SW480 (cell line): Measurements from ENCODE around the gene SFXN5.

Source experiments
- DNase-seq: peaks from one replicate; pipeline ENCODE4 v3.0.0-alpha.2; 2016; ENCODE audit warnings: low spot score

Gene SFXN5

DNA sequence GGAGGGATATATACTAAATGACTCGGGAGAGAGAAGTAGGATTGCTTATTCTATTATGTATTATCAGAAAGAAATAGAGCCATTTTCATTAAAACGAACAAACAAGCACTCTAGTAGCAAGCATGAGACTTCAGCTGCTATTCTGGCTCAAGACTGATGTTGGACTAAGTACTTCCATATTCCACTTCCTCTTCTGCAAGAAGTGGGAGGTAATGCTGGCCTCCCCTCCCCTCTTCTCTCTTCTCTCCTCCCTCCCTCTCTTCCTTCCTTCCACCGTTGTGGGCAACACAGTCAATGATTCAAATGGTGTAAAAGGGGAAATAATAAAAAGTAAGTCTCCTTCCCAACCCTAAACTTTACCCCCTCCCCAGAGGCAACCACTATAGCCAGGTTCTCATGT is 91.6 kb downstream of the SFXN5 start:
- no peak for DNase-seq

DNA sequence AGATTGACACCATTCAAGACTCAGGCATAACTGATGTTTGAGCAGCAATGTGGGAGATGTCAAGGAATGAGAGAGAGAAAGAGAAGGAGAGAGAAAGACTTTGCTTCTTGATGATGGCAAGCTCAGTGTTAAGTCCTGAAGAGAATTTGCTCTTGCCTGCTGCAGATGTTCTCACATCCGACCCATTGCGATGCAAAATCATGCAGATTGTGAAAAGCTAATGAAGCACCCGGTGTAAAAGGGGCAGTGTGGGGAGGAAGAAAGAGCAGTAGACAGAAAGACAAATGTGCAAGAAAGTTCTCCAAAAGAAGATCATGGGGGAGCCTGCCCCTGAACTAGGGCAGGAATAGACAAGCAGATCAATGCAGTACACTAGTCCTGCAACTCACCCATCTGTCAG is 96.5 kb downstream of the SFXN5 start:
- no peak for DNase-seq

GRCh38 chr2:72974436-72974754 is 97.1 kb downstream of the SFXN5 start:
- DNase-seq = no peak

DNA sequence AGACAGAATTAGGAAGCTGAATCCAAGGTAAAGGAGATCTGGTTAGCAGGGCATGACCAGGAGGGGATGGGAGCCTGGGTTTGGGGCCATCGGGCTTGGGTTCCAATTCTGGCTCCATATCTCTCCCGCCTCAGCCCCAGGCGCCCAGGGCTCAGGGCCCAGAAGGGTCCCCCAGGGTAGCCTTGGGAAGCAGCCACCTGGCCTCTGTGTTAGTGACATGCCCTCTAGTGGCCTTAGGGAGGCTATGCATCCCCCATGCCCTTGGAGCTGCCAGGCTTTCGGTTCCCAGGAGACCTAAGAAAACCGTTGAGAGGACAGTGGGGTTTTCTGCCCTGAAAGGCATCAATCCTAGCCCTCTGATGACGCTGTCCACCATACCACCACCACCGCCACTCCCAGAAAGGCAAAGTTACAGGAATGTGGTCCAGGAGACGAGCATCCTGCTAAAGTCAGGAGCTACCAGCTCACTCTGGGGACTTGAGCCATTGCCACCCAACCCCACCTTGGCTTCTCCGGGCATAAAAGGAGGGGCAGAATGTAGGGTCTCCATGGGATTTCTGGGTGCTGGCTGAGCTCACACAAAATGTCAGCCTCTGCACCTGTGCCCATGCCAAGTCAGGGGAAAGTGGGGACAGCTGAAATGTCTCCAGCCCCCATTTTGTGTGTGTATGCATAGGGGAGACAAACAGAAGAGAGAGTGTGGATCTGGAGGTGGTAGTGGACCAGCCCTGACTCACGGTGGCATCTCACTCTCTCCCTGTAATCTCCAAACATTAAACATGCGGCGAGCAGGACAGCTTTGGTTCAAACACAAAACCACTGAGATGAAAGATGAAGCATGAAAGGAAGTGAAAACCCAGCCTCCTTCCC is 97.7 kb downstream of the SFXN5 start:
- peak; percentile 64 for DNase-seq

GRCh38 chr2:72973137-72973535 is 98.4 kb downstream of the SFXN5 start:
- no peak for DNase-seq

DNA sequence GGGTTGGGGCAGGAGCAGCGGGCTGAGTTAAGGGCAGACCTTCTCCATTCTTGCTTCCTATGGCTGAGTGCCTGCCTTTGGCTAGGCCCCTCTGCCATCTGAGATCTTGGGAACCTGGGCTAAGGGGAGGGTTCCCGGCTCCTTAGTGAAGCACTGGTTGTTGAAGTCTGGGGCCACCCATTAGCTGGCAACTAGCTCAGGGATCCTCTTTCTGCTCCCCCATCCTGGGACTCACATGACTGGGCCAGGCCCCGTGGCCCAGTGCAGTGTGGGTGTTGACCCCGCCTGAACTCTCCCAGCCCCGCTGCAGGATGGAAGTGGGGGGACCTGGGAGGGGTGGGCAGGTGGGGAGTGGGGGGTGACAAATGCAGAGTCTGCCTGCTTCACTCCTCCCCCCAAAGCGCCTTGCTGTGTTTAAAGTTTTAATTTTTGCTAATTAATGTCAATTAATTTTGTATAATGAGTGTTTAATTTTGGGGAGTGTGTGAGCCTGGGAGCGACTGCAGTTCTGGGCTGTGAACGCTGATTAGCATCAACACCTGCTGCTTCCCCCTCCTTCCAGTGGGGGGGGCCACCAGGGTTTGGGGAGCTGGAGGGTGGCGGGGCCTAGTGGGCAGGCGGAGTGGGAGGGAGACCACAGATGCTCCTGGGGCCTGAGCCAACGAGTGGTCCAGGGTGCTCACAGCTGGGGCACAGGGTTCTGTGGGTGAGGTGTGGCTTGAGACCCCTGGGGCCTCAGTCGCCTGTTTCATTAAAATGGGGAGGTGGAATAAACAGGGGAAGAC is 99.0 kb downstream of the SFXN5 start:
- DNase-seq = no peak

- DNase-seq = no peak
These were observed 100.5 kb downstream of the SFXN5 start for GRCh38 chr2:72971036-72971435.

DNA sequence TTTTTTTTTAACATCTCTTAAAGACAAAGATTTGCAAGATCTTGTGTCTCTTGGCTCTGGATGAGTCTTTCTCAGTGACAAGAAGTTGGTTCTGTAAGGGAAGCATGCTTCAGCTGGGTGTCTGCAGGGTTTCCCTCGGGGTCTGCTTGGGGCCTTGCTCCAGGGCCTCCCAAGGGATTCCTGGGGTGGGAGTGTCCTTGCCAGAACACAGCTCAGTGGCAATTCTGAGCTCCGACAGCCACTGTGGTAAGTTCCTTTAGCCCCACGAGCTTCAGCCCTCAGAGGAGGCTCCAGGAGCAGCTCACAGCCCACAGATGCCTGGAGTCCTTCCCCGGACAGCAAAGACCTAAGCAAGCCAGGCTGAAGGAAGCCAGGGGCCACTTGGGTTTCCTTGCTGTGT is 101.8 kb downstream of the SFXN5 start:
- DNase-seq = no peak

- DNase-seq = no peak
These were observed 103.2 kb downstream of the SFXN5 start for GRCh38 chr2:72968286-72968685.

- DNase-seq = no peak
These were observed 105.6 kb downstream of the SFXN5 start for GRCh38 chr2:72965770-72966450.

- no peak for DNase-seq
These were observed 106.5 kb downstream of the SFXN5 start for GRCh38 chr2:72965016-72965415.

DNA sequence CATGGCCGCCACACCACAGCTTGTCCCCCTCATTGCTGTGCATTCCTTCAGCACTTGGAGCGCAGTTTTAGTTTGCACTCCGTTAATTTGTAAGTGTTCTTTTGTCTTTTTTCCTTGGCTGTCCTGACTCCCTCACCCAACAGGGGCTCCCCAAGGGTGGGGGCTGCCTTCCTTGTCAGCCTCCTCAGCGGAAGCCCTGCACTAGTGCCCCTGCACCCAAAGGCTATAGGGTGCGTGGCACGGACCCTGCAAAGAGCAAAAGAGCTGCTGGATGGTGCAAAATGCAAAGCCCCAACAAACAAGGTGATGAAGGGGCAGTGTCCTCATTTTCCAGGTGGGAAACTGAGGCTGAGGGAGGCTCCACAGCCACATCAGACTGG is 107.4 kb downstream of the SFXN5 start:
- no peak for DNase-seq

- DNase-seq = no peak
These were observed 107.9 kb downstream of the SFXN5 start for GRCh38 chr2:72963423-72964145.

GRCh38 chr2:72962911-72963310 is 108.6 kb downstream of the SFXN5 start:
- DNase-seq = no peak

DNA sequence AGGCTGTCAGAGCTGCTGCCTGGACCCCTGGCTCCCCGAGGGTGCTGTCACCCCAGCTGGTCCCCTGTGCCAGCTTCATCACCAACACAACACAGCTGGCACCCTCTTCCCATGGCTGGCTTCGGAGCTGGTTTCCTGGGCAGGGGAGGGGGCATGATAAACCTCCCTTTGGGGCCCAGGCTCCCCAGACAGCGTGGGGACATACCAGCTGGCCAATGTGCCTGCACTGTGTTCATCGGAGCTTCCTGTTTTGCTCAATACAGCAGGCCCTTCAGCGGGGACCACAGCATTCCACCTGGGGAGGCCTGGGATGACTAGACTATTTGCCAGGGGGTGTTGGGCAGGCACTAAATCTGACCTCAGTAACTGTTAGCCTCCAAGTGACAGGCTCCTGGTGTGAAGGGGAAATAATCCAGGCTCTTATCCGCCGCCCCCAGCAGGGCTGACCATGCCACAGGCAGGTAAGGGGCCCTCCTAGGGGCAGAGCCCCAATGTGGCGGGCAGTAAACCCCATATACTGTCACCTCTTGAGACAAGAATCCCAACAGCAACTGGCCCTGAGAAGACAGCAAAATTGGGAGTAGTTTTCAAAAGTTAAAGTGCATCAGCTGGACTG is 109.6 kb downstream of the SFXN5 start:
- no peak for DNase-seq

DNA sequence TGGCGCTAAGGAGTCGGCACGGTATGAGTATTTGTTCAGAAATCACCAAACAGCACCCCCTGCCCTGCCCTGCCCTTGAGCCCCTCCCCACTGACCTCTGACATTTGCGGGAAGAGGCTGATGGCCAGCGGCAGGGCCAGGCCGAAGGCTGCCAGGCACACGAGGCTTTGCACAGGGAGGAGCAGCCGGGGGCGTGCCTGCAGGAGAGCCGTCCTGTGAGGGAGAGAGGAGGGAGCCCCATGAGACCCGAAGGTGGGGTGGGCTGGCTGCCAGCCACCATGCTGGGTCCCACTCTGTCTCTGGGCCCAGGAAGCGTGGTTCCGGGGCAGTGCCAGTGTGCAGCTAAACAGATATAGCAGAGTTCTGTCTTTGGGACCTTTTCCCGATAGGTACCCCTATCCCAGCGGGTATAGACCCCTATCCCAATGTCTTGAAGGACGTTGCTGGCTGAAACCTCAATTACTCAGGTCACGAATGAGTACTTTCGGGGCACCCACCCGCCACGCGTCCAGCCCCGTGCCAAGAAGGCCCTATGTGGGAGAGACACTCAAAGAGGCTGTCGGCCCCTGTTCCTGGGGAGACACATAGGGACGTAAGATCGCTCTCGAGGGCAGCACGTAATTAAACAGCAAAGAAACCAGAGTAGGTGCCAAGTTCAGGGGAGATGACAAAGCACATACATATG is 110.3 kb downstream of the SFXN5 start:
- no peak for DNase-seq

GRCh38 chr2:72959995-72960981 is 111.2 kb downstream of the SFXN5 start:
- DNase-seq = no peak

DNA sequence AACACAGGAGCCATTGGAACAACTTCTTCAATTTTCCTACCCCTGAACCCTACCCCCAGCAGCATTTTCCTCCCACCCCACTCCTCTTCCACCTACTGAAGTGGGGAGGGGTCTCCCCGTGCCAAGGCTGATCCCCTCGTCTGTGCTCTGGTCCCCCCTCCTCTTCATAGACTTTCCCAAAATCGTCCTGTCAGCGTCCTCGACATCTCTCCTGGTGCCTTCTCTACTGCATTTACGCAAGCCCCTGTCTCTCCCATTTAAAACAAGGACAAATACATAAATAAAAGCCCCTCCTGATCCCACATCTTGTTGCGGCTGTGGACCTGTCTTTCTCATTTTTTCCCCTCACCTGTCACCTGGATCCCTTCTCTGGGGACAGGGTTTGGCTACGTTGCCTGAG is 112.0 kb downstream of the SFXN5 start:
- no peak for DNase-seq

DNA sequence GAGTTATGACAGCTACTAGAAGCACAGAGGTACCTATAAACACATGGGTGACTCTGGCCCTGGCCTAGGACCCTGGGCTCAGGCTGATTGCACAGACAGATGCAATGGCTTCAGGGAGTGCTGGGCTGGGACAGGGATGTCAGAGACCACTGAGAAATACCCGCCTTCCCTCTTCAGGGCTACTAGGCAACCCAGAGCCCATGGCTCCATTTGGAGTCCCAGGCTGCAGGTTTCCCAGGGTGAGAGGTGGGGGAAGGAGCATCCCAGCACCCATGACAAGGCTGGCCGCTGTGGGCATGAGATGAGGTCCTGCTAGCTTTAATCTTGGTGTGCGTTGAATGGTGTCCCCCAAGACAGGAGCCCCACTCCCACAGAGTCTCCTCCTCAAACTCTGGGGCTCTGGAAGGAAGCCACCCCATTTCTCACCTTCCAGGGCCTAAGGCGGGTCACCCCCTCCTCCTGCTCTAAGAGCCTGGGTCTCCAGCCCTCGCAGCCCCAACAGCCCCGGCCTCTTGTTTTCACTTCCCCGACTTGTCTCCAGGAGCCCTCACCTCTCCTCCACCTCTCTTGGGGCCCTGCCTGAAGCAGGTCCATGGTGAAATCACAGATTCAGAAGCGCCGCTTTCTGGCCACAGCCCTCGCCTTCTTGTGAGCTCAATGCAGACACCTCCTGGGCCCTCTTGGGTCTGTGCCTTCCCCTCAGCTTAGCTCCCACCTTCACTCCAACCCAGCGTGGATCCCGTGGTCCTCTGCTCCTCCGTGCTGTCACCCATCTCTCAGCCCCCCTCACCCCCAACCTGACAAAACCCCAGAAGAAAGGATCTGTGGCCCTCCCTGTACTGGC is 112.7 kb downstream of the SFXN5 start:
- no peak for DNase-seq
